H9 (cell line): ENCODE measurements around the gene CCDC82. TPM values are rescaled to one million over a fixed set of nuclear protein-coding genes. Genes with fewer than 3 reads are reported as not detected.

Experiments
- DNase-seq: peaks from one replicate; pipeline ENCODE4 v3.0.0-alpha.2; 2017
- H2AFZ ChIP-seq: one replicate; pipeline ENCODE4 v1.6.1; 2013; ENCODE audit warnings: mild to moderate bottlenecking, low read length, control low read depth, moderate library complexity
- H2AK5ac ChIP-seq: 2 replicates; pipeline ENCODE4 v1.6.1; 2013; ENCODE audit warnings: low read length, control low read depth, mixed read lengths; ENCODE audit not compliant: insufficient read length
- H2BK120ac ChIP-seq: one replicate; pipeline ENCODE4 v1.6.1; 2013; ENCODE audit warnings: low read depth, mild to moderate bottlenecking, low read length, control low read depth, inconsistent platforms; ENCODE audit not compliant: poor library complexity, severe bottlenecking
- H2BK12ac ChIP-seq: 2 replicates; pipeline ENCODE4 v1.6.1; 2013; ENCODE audit warnings: low read length, control low read depth, mixed read lengths, low read depth; ENCODE audit not compliant: insufficient read length
- H2BK15ac ChIP-seq: 2 replicates; pipeline ENCODE4 v1.6.1; 2013; ENCODE audit warnings: low read depth, low read length, control low read depth
- H2BK20ac ChIP-seq: one replicate; pipeline ENCODE4 v1.6.1; 2013; ENCODE audit warnings: low read depth, mild to moderate bottlenecking, low read length, control low read depth, inconsistent platforms; ENCODE audit not compliant: poor library complexity, severe bottlenecking
- H2BK5ac ChIP-seq: 2 replicates; pipeline ENCODE4 v1.6.1; 2013; ENCODE audit warnings: low read length, control low read depth, mixed read lengths; ENCODE audit not compliant: insufficient read length
- H3K14ac ChIP-seq: 2 replicates; pipeline ENCODE4 v1.6.1; 2013; ENCODE audit warnings: low read length, control low read depth; ENCODE audit not compliant: insufficient read depth
- H3K18ac ChIP-seq: 2 replicates; pipeline ENCODE4 v1.6.1; 2013; ENCODE audit warnings: low read depth, mild to moderate bottlenecking, mixed read lengths, low read length, control low read depth; ENCODE audit not compliant: insufficient read length
- H3K23ac ChIP-seq: 2 replicates; pipeline ENCODE4 v1.6.1; 2013; ENCODE audit warnings: low read length, control low read depth, mixed read lengths, low read depth; ENCODE audit not compliant: insufficient read length
- H3K23me2 ChIP-seq: 2 replicates; pipeline ENCODE4 v1.6.1; 2013; ENCODE audit warnings: low read depth, mild to moderate bottlenecking, mixed read lengths, low read length, control low read depth; ENCODE audit not compliant: insufficient read length, poor library complexity, severe bottlenecking
- H3K27ac ChIP-seq: 2 replicates; pipeline ENCODE4 v1.5.1; 2013; ENCODE audit warnings: low read length, control low read depth, mixed read lengths, low read depth; ENCODE audit not compliant: insufficient read length
- H3K27me3 ChIP-seq: 2 replicates; pipeline ENCODE4 v1.6.1; 2013; ENCODE audit warnings: low read length, control low read depth, inconsistent platforms; ENCODE audit not compliant: insufficient read depth
- H3K4ac ChIP-seq: 2 replicates; pipeline ENCODE4 v1.6.1; 2013; ENCODE audit warnings: low read depth, mild to moderate bottlenecking, control low read depth, inconsistent platforms, low read length, moderate library complexity
- H3K4me1 ChIP-seq: 2 replicates; pipeline ENCODE4 v1.6.1; 2013; ENCODE audit warnings: low read length, control low read depth, inconsistent platforms; ENCODE audit not compliant: insufficient read depth
- H3K4me2 ChIP-seq: 2 replicates; pipeline ENCODE4 v1.6.1; 2013; ENCODE audit warnings: low read length, control low read depth, mixed read lengths; ENCODE audit not compliant: insufficient read length, insufficient read depth
- H3K56ac ChIP-seq: 2 replicates; pipeline ENCODE4 v1.6.1; 2013; ENCODE audit warnings: low read depth, mild to moderate bottlenecking, mixed read lengths, low read length, control low read depth; ENCODE audit not compliant: insufficient read length
- H3K79me1 ChIP-seq: 2 replicates; pipeline ENCODE4 v1.6.1; 2013; ENCODE audit warnings: low read depth, mild to moderate bottlenecking, moderate library complexity, low read length, control low read depth, inconsistent platforms; ENCODE audit not compliant: insufficient read depth, poor library complexity, severe bottlenecking
- H3K79me2 ChIP-seq: 2 replicates; pipeline ENCODE4 v1.6.1; 2013; ENCODE audit warnings: low read length, control low read depth, inconsistent platforms; ENCODE audit not compliant: insufficient read depth
- H3K9ac ChIP-seq: 2 replicates; pipeline ENCODE4 v1.6.1; 2013; ENCODE audit warnings: low read length, control low read depth, mixed read lengths; ENCODE audit not compliant: insufficient read length; ENCODE audit errors: extremely low read depth
- H3K9me3 ChIP-seq: one replicate; pipeline ENCODE4 v1.6.1; 2013; ENCODE audit warnings: low read depth, low read length, inconsistent platforms; ENCODE audit not compliant: control insufficient read depth
- H3T11ph ChIP-seq: one replicate; pipeline ENCODE4 v1.6.1; 2013; ENCODE audit warnings: mild to moderate bottlenecking, low read length, control low read depth, inconsistent platforms
- H4K20me1 ChIP-seq: one replicate; pipeline ENCODE4 v1.6.1; 2013; ENCODE audit not compliant: control insufficient read depth, insufficient read length, insufficient read depth
- H4K5ac ChIP-seq: 2 replicates; pipeline ENCODE4 v1.6.1; 2013; ENCODE audit warnings: low read depth, mild to moderate bottlenecking, mixed read lengths, low read length, control low read depth; ENCODE audit not compliant: insufficient read length
- H4K8ac ChIP-seq: replicated peaks from 2 replicates; pipeline ENCODE4 v1.6.1; 2013; ENCODE audit warnings: low read length, control low read depth, mixed read lengths, low read depth; ENCODE audit not compliant: insufficient read length
- H4K91ac ChIP-seq: 2 replicates; pipeline ENCODE4 v1.6.1; 2013; ENCODE audit warnings: low read depth, mild to moderate bottlenecking, moderate library complexity, mixed read lengths, low read length, control low read depth; ENCODE audit not compliant: insufficient read length
- H3K27ac Mint-ChIP-seq, 3 experiments: 2 replicates in 2 of 3; 3 replicates in 1 of 3; pipeline ENCODE4 v1.8.0; 2020 to 2021; ENCODE audit warnings: mixed read lengths in 3 of 3, mild to moderate bottlenecking in 1 of 3, moderate library complexity in 1 of 3
- H3K27me3 Mint-ChIP-seq: 2 replicates; pipeline ENCODE4 v1.8.0; 2021; ENCODE audit warnings: low read depth, mild to moderate bottlenecking, moderate library complexity, mixed read lengths
- H3K36me3 Mint-ChIP-seq, 3 experiments: 2 replicates in 2 of 3; 3 replicates in 1 of 3; pipeline ENCODE4 v1.8.0; 2020 to 2021; ENCODE audit warnings: low read depth in 3 of 3, mixed read lengths in 3 of 3; ENCODE audit not compliant: insufficient read depth in 1 of 3
- H3K4me1 Mint-ChIP-seq, 2 experiments: 2 replicates each; pipeline ENCODE4 v1.8.0; 2020; ENCODE audit warnings: mixed read lengths in 2 of 2
- H3K4me3 Mint-ChIP-seq, 2 experiments: 2 replicates in 1 of 2; 3 replicates in 1 of 2; pipeline ENCODE4 v1.8.0; 2020 to 2021; ENCODE audit warnings: mild to moderate bottlenecking in 2 of 2, mixed read lengths in 2 of 2, moderate library complexity in 1 of 2
- H3K9me3 Mint-ChIP-seq, 2 experiments: 2 replicates in 1 of 2; 3 replicates in 1 of 2; pipeline ENCODE4 v1.8.0; 2020; ENCODE audit warnings: mild to moderate bottlenecking in 2 of 2, mixed read lengths in 2 of 2, moderate library complexity in 1 of 2
- CTCF ChIP-seq: fragments of 200-600 bp; sonication (generic); conservative IDR thresholded peaks from 3 replicates; pipeline ENCODE4 v1.8.0; 2021; ENCODE audit warnings: antibody characterized with exemption, mild to moderate bottlenecking
- WGBS: extraction: QIAGEN DNeasy Blood & Tissue Kit; methylation state at CpG from one replicate; pipeline ENCODE4 v1.1.7; 2013; ENCODE audit warnings: missing lambda C conversion rate, low lambda C conversion rate, mixed read lengths; ENCODE audit not compliant: insufficient read length; ENCODE audit errors: extremely low coverage; 5-methylcytosine and 5-hydroxymethylcytosine counted together
- total RNA-seq: library from RNA; stranded (reverse); gene quantifications from 2 replicates; pipeline ENCODE4 v1.2.1, GENCODE V29; 2021

Gene CCDC82
- total RNA-seq, 1 experiment from 2014 or later, result 17.4 TPM

GRCh38 chr11:96376796-96377195 is 12.9 kb downstream of the CCDC82 start:
- Histone ChIP-seq H3K56ac (no peak overlapping the region), H3K23ac (no peak overlapping the region), H4K91ac (no peak overlapping the region), H3K23me2 (no peaks in the 10 kb centered on the region), H3K27ac (no peak overlapping the region), H2AK5ac (no peak overlapping the region), H3T11ph (no peak overlapping the region), H3K14ac (no peak overlapping the region), H2BK12ac (no peak overlapping the region), H4K20me1 (no peaks in the 10 kb centered on the region), H3K79me2 (no peaks in the 10 kb centered on the region), H2AFZ (no peak overlapping the region), H3K4me2 (no peak overlapping the region), H3K4ac (no peak overlapping the region), H2BK15ac (no peak overlapping the region), H3K18ac (no peak overlapping the region), H3K79me1 (no peaks in the 10 kb centered on the region), H2BK120ac (no peak overlapping the region), H4K8ac (no peak overlapping the region), H3K4me1 (no peaks in the 10 kb centered on the region), H3K27me3 (no peaks in the 10 kb centered on the region), H4K5ac (no peak overlapping the region), H2BK20ac (no peak overlapping the region), H2BK5ac (no peak overlapping the region), H3K9ac (no peak overlapping the region), H3K9me3 (no peaks in the 10 kb centered on the region)
- H3K27me3 Mint-ChIP-seq, result no peaks in the 10 kb centered on the region
- peaks cover 0 to 4% (median 0%) of the 10 kb centered on the region in 3 experiments; a peak in 1 of 7 replicates for H3K36me3 Mint-ChIP-seq
- no peaks in the 10 kb centered on the region for H3K9me3 Mint-ChIP-seq
- no peak overlapping the region for H3K4me3 Mint-ChIP-seq
- DNase-seq, result no peak
- WGBS, result no CpG with 5 or more reads among the region's 1 CpG
- no peaks in the 10 kb centered on the region for H3K4me1 Mint-ChIP-seq
- TF ChIP-seq CTCF, result no peak
- no peak overlapping the region for H3K27ac Mint-ChIP-seq
